Adrenal gland (tissue), 12 donors: ENCODE data around the gene ACACB. TPM values are rescaled to one million over a fixed set of nuclear protein-coding genes. Genes with fewer than 3 reads are reported as not detected.

Experiments
- DNase-seq, 7 donors: peaks; one replicate each; pipeline ENCODE4 v3.0.0-alpha.2; 2019 to 2020
- H3K27ac ChIP-seq, 5 donors: fragments of 200-600 bp; sonication (generic) in 4 of 5; 1 replicate in 3 of 5; 2 replicates in 2 of 5; pipeline versions ENCODE4 v1.5.1 to v1.8.0; 2016 to 2020; ENCODE audit warnings: mild to moderate bottlenecking in 1 of 5
- H3K27me3 ChIP-seq: fragments of 200-600 bp; 2 replicates; pipeline ENCODE4 v1.8.0; 2021
- H3K36me3 ChIP-seq, 2 donors: fragments of 200-600 bp; replicated peaks in 1 of 2; 1 replicate in 1 of 2; 2 replicates in 1 of 2; pipeline versions ENCODE4 v1.5.1 to v1.8.0; 2018 to 2022
- H3K4me1 ChIP-seq, 2 donors: fragments of 200-600 bp; replicated peaks in 1 of 2; 1 replicate in 1 of 2; 2 replicates in 1 of 2; pipeline versions ENCODE4 v1.5.1 to v1.8.0; 2018 to 2021
- H3K4me3 ChIP-seq, 4 donors: fragments of 200-600 bp; sonication (generic) in 3 of 4; one replicate each; pipeline ENCODE4 v1.5.1; 2016 to 2018
- H3K9me3 ChIP-seq, 3 donors: fragments of 200-600 bp; sonication (generic) in 1 of 3; replicated peaks in 1 of 3; 1 replicate in 2 of 3; 2 replicates in 1 of 3; pipeline versions ENCODE4 v1.5.1 to v1.8.0; 2016 to 2021
- CTCF ChIP-seq, 6 experiments: fragments of 450-650 bp in 4 of 6; fragments of 200-600 bp in 2 of 6; sonication (generic) in 1 of 6; IDR thresholded peaks; 1 replicate in 5 of 6; 2 replicates in 1 of 6; pipeline versions ENCODE4 v1.5.1 to v1.8.0; 2016 to 2021; ENCODE audit warnings: antibody characterized with exemption in 6 of 6, mild to moderate bottlenecking in 2 of 6, moderate library complexity in 1 of 6
- POLR2A ChIP-seq, 2 donors: fragments of 450-650 bp; IDR thresholded peaks; one replicate each; pipeline ENCODE4 v1.6.1; 2017; ENCODE audit warnings: antibody characterized with exemption in 2 of 2, mild to moderate bottlenecking in 2 of 2, moderate library complexity in 1 of 2
- WGBS, 4 donors: extraction: QIAGEN DNeasy Blood & Tissue Kit in 2 of 4; methylation state at CpG; one replicate each; pipeline versions ENCODE4 v1.1.5 to v1.1.7; 2013 to 2017; 5-methylcytosine and 5-hydroxymethylcytosine counted together
- intact Hi-C, 2 donors: fragments of 100-400 bp; cut with DNase I; formaldehyde crosslinking; loops; one replicate each; pipeline versions ENCODE4 v1.14.1 to v1.15.0; 2022 to 2023
- polyA plus RNA-seq, 3 donors: library from polyadenylated mRNA; stranded (reverse); fragments of 200-250 nt in 2 of 3; fragments of 350-450 nt in 1 of 3; fragmentation: Illumina TruSeq in 1 of 3; extraction: RNeasy Lipid Tissue Mini Kit (QIAGEN cat#74804) in 1 of 3; gene quantifications; one replicate each; pipeline ENCODE4 v1.2.3, GENCODE V29; 2013 to 2014
- total RNA-seq, 9 donors: library from RNA; depleted of rRNA in 4 of 9; stranded (reverse); fragments of >200 nt in 4 of 9; fragments of 120-200 nt in 1 of 9; fragmentation: NEBNext Ultra II Directional in 1 of 9; extraction: Animal tissue kit (Norgen Biotek cat#: 25700) in 1 of 9; gene quantifications; one replicate each; pipeline versions ENCODE4 v1.1.0 to v1.2.4, GENCODE V29; 2013 to 2023
- donor health status: healthy with polysubstance abuse.
- donor health status: Bipolar disorder and iron deficiency.
- donor health status: DM: yes; HTN: yes; CAD: no.
- donor health status: DM: no; HTN: no; CAD: no.
- donor health status: DM: no; HTN: no; CAD: no.
- donor health status: DM: yes; HTN: yes; CAD: no.

Gene ACACB
- total and polyA plus RNA-seq, 12 donors = 35.5 to 143 (median 65.7) TPM

GRCh38 chr12:109219938-109220337, 103.6 kb downstream of the ACACB start:
- no peak for DNase-seq
- peaks cover 0 to 74% of the 10 kb centered on the region in 2 donors for H3K36me3 ChIP-seq
- H3K27ac ChIP-seq = no peak overlapping the region
- no peaks in the 10 kb centered on the region for H3K9me3 ChIP-seq
- TF ChIP-seq CTCF (IDR thresholded peaks at IDR 0.05) (no peak), POLR2A (IDR thresholded peaks at IDR 0.05) (no peak)
- no peaks in the 10 kb centered on the region for H3K4me1 ChIP-seq
- WGBS, 4 donors = 76 to 93% (median 82%) methylated on average over 2 of the region's 2 CpGs
- H3K27me3 ChIP-seq = no peaks in the 10 kb centered on the region
- intact Hi-C loops = no loop called here
- no peak overlapping the region for H3K4me3 ChIP-seq

- no peak for DNase-seq
- Histone ChIP-seq H3K4me3 (no peak overlapping the region), H3K36me3 (peaks cover 0 to 83% of the 10 kb centered on the region in 2 donors), H3K4me1 (no peaks in the 10 kb centered on the region), H3K27me3 (no peaks in the 10 kb centered on the region), H3K9me3 (no peaks in the 10 kb centered on the region), H3K27ac (no peak overlapping the region)
- WGBS, 4 donors = 93 to 95% (median 94%) methylated on average over 10 of the region's 10 CpGs
- TF ChIP-seq POLR2A (IDR thresholded peaks at IDR 0.05) = no peak
- TF ChIP-seq CTCF (IDR thresholded peaks at IDR 0.05) = no peak
- intact Hi-C loops = no loop called here
Observed at GRCh38 chr12:109221277-109221931, 105.0 kb downstream of the ACACB start.

GRCh38 chr12:109222062-109222461, 105.7 kb downstream of the ACACB start:
- intact Hi-C loops = no loop called here
- H3K4me1 ChIP-seq = no peaks in the 10 kb centered on the region
- DNase-seq = no peak
- H3K9me3 ChIP-seq = no peaks in the 10 kb centered on the region
- peaks cover 0 to 83% of the 10 kb centered on the region in 2 donors for H3K36me3 ChIP-seq
- H3K27ac ChIP-seq = no peak overlapping the region
- H3K4me3 ChIP-seq = no peak overlapping the region
- WGBS, 4 donors = 87 to 92% (median 90%) methylated on average over 4 to 7 of the region's 7 CpGs
- TF ChIP-seq POLR2A (IDR thresholded peaks at IDR 0.05) (no peak), CTCF (IDR thresholded peaks at IDR 0.05) (no peak)
- H3K27me3 ChIP-seq = no peaks in the 10 kb centered on the region

- H3K4me3 ChIP-seq = no peak overlapping the region
- intact Hi-C loops = no loop called here
- DNase-seq = no peak
- H3K9me3 ChIP-seq = no peaks in the 10 kb centered on the region
- no peaks in the 10 kb centered on the region for H3K4me1 ChIP-seq
- TF ChIP-seq POLR2A (IDR thresholded peaks at IDR 0.05) (no peak), CTCF (IDR thresholded peaks at IDR 0.05) (no peak)
- peaks cover 0 to 83% of the 10 kb centered on the region in 2 donors for H3K36me3 ChIP-seq
- H3K27me3 ChIP-seq = no peaks in the 10 kb centered on the region
- 86 to 89% (median 87%) methylated on average over 9 to 18 of the region's 18 CpGs for WGBS, 4 donors
- H3K27ac ChIP-seq = no peak overlapping the region
Observed at GRCh38 chr12:109222496-109222895, 106.1 kb downstream of the ACACB start.
